NCI-H748 treated with DMSO at 0.1 percent for 48 hours (cell line): Measurements from ENCODE around the gene LTN1.
"Not testable (repeated sequence)": the region's sequence is repeated elsewhere in the genome, so short reads cannot be mapped to it uniquely, and the experiment has no call there.

ENCODE experiments used
- DNase-seq: peaks from one replicate; lab custom pipeline; 2025; lab: John Stamatoyannopoulos, UW

Gene LTN1

DNA sequence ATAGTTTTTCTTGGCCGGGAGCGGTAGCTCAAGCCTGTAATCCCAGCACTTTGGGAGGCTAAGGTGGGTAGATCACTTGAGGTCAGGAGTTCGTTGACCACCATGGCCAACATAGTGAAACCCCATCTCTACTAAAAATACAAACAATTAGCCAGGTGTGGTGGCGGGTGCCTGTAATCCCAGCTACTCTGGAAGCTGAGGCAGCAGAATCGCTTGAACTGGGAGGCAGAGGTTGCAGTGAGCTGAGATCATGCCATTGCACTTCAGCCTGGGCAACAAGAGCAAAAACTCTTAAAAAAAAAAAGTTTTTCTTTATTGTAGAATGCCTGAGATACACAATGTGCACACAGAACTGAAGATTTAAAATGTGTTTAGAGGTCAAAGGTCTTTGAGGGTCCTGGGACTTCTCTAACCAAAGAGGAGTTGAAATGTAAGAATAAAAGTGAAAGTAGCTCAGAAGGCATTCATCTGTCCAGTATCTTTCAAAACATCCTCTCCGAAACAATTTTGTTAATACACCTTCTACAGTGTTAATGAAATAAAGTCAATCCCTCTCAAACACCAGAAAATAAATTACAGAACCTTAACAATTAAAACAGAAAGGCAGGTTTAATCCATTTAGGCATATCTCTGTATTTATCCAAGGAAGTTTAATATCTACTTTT is 60.8 kb downstream of the LTN1 start:
- not testable (repeated sequence) for DNase-seq

DNA sequence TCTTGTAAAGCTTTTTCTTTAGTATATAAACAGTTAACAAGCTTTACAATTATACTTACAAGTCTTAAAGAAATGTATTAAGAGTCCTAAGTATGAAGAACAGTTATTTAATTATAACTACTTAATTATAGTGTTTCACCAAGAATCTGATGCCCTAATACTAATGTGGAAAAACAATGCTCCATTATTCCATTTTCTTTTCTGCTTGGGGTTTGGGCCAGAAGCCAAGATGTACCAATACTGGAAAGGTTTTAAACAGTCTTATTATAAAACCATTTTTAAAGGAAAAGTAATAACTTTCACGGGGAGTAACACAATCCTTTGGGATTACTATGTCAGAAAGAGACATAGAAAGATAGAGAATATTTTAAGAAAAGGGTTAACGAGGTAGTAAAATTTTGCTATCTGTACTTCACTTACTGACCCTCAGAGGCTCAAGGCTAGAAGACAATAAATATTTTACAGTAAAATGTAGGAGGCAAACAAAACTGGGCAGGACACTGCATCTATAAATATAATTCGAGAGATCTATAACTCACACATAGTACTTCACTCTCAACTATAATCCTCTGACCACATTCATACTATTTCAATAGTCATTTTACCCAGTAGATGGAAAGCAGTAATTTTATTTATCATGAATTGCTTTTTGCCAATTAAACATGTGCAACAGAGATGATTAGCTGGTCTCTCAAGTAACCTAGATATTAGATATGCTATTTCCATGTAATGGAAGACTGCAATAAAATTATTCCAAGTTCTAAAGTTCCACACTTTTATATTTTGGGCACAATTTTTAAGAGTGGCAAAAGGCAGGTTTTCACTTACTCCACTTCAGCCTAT is 63.9 kb downstream of the LTN1 start:
- DNase-seq = no peak

DNA sequence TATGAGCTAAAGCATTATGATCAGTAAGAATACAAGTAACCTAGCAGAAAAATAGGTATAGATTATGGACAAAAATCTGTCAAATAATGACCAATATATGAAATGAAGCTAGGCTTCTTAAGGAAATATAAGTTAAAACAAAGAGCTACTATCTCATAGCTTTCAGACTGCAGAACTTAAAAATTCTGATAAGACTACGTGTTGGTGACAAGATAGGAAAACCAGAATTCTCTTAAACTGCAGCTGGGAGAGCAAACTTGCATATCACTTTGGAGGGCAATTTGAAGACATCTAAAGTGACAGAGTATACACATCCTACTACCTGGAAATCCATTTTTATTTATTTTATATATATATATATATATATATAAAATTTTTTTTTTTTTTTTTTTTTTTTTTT is 65.5 kb downstream of the LTN1 start:
- DNase-seq = no peak

DNA sequence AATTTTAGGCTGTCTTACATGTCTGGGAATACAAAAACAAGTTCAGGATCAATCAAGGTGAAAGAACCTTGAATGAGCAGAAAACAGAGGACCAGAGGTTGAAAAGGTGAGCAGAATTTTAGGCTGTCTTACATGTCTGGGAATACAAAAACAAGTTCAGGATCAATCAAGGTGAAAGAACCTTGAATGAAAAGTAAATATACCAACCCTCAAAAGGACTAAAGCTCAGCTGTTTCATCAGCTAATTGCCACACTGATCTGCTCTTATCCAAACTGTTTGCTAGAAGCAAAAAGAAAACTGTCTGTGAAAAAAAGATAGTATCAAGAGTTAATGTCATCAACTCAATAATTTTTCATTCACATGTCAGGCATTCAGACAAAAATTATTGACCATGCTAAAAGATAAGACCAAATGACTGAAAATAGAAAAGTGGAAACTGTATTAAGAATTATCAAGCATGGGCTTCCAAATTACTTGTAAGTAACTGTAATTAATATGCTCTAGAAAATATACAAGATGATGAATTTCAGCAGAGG is 69.2 kb downstream of the LTN1 start:
- DNase-seq = no peak

- DNase-seq = no peak
Observed at GRCh38 chr21:28922368-28922767, 70.3 kb downstream of the LTN1 start.

DNA sequence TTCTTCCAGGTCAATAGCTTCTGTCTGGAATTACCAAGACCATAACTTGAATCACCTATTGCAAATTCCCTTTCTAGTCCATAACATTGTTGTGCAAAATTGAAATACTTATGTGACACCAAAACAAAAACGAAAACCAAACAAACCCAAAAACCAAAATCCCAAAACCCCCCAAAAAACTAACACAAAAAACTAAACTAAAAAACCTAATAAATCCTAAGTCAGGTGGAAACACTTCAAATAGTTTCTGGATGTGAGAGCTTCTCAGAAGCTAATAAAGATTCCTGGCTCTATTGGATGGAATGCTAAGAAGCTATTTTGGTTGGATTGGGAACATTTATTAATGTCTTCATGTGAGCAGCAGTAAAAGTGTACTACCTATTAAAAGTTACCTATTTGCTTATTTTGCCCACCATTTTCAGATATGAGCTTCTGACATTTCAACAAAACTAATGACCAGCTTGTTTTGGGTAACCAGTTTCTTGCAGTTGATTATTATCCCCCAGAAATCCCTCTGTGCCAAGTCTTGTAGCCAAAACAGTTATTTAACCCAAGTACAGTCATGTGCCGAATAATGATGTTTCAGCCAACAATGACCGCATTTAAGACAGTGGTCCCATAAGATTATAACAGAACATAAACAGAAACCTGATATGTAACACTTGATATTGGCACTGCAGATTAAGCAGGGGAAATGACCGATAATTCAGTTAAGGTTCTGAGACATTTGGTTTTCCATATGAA is 76.4 kb downstream of the LTN1 start:
- no peak for DNase-seq

DNA sequence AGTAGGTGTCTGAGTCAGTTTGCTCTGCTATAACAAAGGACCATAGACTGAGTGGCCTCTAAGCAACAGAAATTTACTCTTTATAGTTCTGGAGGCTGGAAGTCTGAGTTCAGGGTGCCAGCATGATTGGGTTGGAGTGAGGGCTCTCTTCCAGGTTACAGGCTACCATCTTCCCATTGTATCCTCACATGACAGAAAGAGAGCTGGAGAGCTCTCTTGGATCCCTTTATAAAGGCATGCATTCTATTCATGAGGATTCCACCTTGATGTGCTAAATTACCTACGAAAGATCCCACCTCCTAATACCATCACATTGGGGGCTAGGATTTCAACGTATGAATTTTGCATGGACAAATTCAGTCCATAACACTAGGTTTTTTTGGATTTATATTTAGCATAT is 79.6 kb downstream of the LTN1 start:
- DNase-seq = no peak

DNA sequence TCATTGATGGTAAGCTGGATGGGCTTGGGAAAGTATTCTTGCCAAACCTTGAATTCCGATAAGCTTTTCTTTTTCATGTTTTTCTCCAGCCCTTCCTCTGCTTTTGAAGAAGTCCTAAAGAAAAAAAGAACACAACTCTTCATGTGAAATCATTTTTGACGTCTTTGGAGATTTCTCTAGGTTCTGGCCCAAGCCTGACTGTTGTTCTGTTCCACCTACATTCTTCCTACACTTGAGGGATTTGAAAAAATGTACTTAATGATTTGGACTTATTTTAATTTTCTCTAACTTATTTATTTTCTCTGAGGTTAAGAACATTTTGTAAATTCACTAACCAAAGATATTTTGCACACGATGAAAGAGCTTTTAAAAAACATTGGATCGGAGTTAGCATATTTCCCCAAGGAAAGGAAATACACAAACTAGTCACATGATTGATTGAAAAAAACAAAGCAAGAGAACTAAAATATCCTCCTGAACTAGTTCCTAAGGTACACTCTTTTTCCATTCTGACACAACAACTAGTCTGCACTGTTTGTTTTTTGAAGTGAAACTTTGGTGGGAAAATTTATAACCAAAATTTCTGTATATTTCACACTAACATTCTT is 82.3 kb downstream of the LTN1 start:
- DNase-seq = no peak

DNA sequence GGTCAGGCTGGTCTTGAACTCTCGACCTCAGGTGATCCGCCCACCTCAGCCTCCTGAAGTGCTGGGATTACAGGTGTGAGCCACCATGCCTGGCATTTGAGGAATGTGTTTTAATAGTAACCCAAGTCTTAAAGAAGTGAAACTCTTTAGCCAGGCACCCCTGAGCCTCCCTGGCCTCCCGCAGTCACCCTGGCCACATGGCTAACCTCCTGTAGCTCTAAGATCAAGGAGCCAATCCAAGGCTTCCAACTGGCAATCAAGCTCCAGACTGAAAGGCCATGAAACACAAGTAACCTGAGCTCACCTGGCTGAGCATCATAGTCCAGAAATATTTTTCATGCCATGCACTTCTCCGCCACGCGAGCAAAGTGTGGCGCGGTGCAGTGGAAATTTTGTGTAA is 84.3 kb downstream of the LTN1 start:
- no peak for DNase-seq

DNA sequence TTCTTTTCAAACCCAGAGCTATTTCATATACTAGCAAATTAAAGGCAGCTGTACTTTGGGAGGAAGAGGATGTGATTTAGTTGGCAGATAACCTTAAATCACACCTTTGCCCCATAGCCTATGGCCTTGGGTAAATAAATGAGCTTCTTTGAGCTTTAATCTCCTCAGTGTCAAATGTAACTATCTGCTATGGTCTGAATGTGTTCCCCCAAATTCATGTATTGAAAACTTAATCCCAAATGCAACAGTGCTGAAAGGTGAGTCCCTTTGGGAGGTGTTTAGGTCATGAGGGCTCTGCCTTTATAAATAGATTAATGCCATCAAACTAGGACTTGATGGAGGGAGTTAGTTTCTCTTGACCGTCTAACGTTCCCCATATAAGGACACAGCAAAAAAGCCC is 85.8 kb downstream of the LTN1 start:
- DNase-seq = no peak

- no peak for DNase-seq
Observed at GRCh38 chr21:28906236-28906635, 86.4 kb downstream of the LTN1 start.

DNA sequence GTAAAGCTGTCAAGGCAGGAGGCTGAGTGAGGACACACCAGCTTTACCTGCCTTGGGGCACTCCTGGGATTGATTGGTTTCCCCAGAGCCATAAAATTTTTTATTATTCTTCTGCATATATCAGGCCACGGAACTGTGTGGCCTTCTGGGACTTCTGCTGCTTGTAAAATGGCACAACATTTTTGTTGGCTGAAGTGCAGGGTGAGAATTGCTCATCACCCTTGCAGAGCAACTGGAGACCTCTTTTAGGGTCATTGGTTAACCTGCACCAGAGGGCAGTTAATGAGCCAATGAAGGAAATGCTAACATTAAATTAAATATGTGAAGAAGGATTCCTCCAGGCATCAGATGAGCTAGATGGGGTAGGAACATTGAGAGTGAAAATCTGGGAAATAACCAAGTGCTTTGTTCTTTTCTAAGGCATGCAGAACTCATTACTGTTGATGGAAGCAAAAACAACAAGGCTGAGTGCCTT is 87.7 kb downstream of the LTN1 start:
- no peak for DNase-seq

- no peak for DNase-seq
Observed at GRCh38 chr21:28903448-28903847, 89.2 kb downstream of the LTN1 start.

DNA sequence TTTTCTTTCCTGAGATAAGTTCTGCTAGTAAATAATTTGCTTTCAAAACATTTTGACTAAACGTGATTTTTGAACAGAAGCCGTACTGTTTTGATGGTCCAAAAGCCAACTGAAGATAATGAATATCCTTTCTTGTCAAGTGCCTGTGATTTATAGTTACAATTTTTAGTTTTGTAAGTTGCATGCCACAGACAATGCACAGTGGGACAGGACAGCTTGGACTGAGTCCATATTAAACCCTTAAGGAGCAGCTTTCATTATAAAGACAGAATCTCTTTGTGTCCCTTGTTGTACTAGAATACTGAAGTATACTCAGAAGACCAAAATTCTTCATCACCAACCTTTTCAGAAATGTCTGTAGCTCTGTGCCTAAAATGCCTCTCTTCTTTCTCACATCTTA is 92.2 kb downstream of the LTN1 start:
- DNase-seq = no peak

DNA sequence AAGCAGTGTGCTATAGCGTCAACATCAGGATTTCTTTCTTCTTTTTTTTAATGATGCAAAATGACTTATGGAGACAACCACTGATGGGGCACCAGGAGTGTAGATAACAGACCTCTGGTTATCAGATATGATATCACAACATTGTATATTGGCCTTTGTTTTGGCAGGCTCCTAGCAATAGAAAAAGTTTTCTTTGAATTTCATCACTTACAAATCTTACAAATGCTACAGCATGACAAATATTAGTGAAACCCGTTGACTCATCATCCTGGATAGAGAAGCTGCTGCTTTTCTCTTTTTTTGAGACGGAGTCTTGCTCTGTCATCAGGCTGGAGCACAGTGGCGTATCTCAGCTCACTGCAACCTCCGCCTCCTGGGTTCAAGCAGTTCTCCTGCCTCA is 92.9 kb downstream of the LTN1 start:
- no peak for DNase-seq

DNA sequence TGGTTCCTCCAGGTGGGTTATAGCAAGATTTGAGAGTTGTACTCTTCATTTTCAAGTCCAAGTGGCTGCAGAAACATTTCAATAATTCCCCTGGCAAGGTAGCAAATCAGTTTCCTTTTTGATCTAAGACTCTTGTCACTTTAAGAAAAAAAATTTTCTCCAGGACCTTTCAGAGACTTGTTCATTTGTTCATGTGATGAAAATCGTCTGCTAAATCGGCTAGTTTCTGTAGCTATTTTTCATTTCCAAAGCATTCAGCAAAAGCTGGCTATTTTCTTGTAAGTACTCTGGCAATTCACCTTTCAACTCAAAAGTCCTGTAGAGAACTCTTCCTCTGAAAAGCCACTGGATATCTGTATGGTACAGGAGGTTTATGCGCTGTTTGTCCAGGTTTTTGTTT is 93.5 kb downstream of the LTN1 start:
- DNase-seq = no peak

- DNase-seq = no peak
Observed at GRCh38 chr21:28893687-28894086, 99.0 kb downstream of the LTN1 start.

- DNase-seq = no peak
Observed at GRCh38 chr21:28892199-28893111, 100.2 kb downstream of the LTN1 start.

DNA sequence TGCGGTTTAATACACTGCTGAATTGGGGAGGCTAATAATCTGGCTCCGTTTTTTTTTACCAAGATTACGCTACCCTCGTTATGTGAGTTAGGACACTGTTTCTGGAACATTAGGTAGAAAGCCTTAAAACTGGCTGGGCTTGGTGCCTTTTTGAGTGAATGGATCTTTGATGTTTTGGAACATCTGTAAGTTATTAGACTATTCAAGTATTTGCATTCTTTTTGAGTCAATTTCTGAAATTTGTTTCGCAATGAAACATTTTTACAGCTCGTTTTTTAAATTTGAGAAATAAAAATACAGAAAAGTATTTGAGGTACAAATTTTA is 106.9 kb downstream of the LTN1 start:
- DNase-seq = no peak

DNA sequence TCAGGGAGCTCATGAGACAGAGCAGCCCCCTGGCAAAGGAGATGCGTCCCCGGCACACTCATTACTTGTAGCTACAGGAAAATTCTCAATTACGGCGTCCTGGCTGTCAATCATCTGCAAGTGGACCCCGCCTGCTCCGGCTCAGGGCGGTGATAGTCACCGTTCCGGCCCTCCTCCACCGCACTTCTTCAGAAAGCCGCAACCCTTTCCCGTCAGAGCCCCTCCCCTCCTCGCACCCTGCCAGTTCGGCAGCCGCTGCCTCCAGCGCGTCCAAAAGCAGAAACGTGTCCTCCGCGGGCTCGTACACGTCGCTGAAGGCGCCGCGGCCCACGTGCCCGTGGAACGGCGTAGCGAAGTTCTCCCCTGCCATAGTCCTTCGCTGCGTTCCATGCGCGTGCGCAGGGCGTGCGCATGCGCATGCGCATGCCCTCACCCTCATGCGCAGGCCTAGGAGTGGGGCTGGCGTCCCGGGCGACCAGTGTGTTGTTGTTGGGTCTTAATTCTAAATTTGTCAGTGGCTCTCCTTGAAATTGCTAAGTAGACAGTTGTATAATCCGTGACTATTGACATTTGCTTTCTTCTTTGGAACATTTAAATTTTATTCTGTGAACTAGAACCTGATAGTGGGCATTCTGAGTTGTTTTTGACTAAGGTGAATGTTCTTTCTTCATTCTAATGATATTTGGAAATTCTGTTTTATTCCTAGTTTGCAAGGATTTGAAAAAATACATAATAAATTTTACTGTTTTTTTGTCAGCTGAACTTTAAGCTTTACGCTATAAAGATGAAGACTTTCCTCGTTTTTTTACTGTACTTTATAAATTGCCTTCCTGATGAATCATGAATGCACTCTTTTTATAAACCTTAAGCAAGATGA is 107.5 kb downstream of the LTN1 start:
- DNase-seq = peak; percentile 74
